Nephron progenitor cell (in vitro differentiated cells): Measurements from ENCODE around the gene AOC3.
A peak's percentile ranks its signal among the peaks of the same experiment; 100 is the strongest.

Source experiments
- DNase-seq: peaks from one replicate; pipeline ENCODE4 v3.0.0; 2021
- H3K27ac Mint-ChIP-seq: 2 replicates; pipeline ENCODE4 v1.8.0; 2021; ENCODE audit warnings: mild to moderate bottlenecking, moderate library complexity, mixed read lengths
- H3K27me3 Mint-ChIP-seq: 2 replicates; pipeline ENCODE4 v1.8.0; 2021; ENCODE audit warnings: mild to moderate bottlenecking, low read depth, mixed read lengths; ENCODE audit not compliant: poor library complexity
- H3K36me3 Mint-ChIP-seq: 2 replicates; pipeline ENCODE4 v1.8.0; 2021; ENCODE audit warnings: low read depth, mixed read lengths
- H3K4me1 Mint-ChIP-seq: 2 replicates; pipeline ENCODE4 v1.8.0; 2021; ENCODE audit warnings: mixed read lengths
- H3K4me3 Mint-ChIP-seq: 2 replicates; pipeline ENCODE4 v1.8.0; 2021; ENCODE audit warnings: mild to moderate bottlenecking, moderate library complexity, mixed read lengths
- H3K9me3 Mint-ChIP-seq: 2 replicates; pipeline ENCODE4 v1.8.0; 2021; ENCODE audit warnings: mild to moderate bottlenecking, moderate library complexity, mixed read lengths
- TF ChIP-seq, protein P1 (sequence below): fragments of 200-600 bp; sonication (generic); IDR thresholded peaks from 2 replicates; pipeline ENCODE4 v1.5.0; 2021; ENCODE audit warnings: antibody characterized with exemption

AOC3 gene, protein sequence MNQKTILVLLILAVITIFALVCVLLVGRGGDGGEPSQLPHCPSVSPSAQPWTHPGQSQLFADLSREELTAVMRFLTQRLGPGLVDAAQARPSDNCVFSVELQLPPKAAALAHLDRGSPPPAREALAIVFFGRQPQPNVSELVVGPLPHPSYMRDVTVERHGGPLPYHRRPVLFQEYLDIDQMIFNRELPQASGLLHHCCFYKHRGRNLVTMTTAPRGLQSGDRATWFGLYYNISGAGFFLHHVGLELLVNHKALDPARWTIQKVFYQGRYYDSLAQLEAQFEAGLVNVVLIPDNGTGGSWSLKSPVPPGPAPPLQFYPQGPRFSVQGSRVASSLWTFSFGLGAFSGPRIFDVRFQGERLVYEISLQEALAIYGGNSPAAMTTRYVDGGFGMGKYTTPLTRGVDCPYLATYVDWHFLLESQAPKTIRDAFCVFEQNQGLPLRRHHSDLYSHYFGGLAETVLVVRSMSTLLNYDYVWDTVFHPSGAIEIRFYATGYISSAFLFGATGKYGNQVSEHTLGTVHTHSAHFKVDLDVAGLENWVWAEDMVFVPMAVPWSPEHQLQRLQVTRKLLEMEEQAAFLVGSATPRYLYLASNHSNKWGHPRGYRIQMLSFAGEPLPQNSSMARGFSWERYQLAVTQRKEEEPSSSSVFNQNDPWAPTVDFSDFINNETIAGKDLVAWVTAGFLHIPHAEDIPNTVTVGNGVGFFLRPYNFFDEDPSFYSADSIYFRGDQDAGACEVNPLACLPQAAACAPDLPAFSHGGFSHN

DNA sequence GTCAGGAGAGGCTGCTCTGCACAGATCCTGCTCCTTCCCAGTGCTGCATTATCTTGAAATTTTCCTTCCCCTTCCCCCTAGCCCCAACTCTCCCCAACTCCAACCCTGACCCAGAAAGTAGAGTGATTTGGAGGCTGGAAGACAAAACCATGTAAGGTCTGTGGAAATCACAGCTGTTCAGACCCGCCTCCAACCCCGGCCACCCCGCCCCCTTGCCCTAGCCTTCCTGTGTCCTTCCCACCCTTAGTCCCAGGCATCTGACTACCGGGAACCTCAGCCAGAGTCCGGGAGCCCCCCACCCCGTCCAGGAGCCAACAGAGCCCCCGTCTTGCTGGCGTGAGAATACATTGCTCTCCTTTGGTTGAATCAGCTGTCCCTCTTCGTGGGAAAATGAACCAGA lies at the start of gene AOC3:
Gene AOC3, plus strand, starts transcription at position 246 of the 400 bp plus-strand sequence. Its CDS starts 145 bp downstream, at position 391.
- Mint-ChIP-seq H3K27me3 (peaks cover 5% of the 10 kb centered on the region), H3K4me3 (no peak within 1 kb of the TSS), H3K27ac (no peak within 1 kb of the TSS), H3K4me1 (peaks cover 22% of the 10 kb centered on the region), H3K36me3 (no peaks in the 10 kb centered on the region), H3K9me3 (no peaks in the 10 kb centered on the region)
- DNase-seq = peak; percentile 14
- TF ChIP-seq, protein P1, sequence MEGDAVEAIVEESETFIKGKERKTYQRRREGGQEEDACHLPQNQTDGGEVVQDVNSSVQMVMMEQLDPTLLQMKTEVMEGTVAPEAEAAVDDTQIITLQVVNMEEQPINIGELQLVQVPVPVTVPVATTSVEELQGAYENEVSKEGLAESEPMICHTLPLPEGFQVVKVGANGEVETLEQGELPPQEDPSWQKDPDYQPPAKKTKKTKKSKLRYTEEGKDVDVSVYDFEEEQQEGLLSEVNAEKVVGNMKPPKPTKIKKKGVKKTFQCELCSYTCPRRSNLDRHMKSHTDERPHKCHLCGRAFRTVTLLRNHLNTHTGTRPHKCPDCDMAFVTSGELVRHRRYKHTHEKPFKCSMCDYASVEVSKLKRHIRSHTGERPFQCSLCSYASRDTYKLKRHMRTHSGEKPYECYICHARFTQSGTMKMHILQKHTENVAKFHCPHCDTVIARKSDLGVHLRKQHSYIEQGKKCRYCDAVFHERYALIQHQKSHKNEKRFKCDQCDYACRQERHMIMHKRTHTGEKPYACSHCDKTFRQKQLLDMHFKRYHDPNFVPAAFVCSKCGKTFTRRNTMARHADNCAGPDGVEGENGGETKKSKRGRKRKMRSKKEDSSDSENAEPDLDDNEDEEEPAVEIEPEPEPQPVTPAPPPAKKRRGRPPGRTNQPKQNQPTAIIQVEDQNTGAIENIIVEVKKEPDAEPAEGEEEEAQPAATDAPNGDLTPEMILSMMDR = no peak

DNA sequence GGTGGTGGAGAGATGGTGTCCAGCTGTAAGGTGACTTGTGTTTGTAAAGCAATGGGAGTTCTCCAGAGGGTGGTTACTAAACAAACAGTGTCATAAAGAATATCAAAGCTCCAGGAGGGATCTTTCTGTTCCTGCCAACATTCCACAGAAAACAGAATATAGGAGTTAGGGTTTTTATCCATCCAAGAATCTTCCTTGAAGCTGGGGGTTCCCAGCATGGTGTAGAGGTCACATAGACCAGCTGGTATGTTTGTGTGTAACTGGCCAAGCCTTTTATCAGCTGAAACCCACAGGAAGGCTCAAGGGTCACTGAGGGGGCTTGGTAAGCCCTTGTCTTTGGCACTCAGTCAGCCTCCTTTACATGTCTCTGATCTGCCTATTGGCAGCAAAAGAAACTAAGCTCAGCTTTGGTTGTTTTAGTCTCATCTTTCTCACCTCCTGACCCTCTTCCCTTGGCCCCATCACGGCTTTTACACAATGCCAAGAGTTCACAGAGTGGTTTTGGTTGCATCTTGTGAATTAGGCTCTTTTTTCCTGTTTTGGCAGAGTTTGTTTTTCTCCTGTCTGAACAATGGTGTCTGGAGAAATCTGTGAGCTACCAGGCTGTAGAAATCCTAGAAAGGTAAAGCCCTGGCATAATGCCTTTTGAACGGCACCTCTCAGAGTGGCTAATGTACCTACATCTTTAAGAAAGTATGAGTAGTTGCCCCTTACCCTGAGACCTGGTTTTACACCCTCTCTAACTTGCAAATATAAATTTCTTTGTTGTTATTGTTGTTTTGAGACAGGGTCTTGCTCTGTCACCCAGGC lies 47.7 kb upstream of the AOC3 start:
- DNase-seq = peak; percentile 16
- peak overlapping the region; percentile 63 for H3K4me3 Mint-ChIP-seq
- H3K27me3 Mint-ChIP-seq = peaks cover 19% of the 10 kb centered on the region
- peak overlapping the region; percentile 99 for H3K27ac Mint-ChIP-seq
- TF ChIP-seq, protein P1 = no peak
- H3K36me3 Mint-ChIP-seq = peaks cover 6% of the 10 kb centered on the region
- peaks cover 55% of the 10 kb centered on the region for H3K4me1 Mint-ChIP-seq
- H3K9me3 Mint-ChIP-seq = peaks cover 5% of the 10 kb centered on the region

DNA sequence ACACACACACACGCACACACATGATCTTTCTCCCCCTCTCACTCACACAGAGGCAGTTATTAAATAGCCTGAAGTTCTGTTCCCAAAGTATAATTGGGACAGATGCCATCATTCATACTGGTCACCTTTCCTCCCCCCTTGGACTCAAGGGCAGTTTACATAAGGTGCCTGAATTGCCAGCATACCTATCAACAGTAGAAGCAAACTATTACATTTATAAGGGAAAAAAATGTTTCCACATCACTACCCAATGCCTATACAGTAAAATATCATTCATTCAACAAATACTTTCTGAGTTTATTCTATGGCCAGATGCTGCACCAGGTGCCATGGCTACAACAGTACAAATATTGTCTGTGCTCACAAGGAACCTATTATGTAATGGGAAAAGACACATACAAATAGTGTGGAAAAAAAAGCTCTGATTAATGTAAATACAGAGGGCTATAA lies 46.1 kb upstream of the AOC3 start:
- Mint-ChIP-seq H3K4me3 (peak overlapping the region; percentile 46), H3K9me3 (no peaks in the 10 kb centered on the region), H3K4me1 (peaks cover 55% of the 10 kb centered on the region), H3K36me3 (peaks cover 2% of the 10 kb centered on the region), H3K27me3 (peaks cover 15% of the 10 kb centered on the region), H3K27ac (peak overlapping the region; percentile 52)
- DNase-seq = no peak
- TF ChIP-seq, protein P1 = no peak

DNA sequence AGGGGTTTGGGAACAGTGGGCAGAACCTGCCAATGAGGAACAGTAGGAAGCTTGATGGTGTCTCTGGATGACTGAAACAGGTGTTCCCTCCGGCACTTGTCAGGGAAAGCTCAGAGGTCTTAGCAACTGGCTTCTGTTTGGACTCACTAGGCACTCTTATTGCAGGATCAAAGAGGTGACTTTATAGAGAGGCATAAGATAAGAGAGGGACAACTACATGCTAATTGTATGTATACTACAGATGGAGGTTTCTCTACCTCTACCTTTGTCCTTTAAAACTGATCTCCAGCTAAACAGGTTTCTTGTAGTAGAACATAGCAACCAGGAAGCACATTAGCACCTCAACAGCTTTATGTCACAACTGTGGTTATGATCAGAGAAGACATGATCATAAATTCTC lies 44.8 kb upstream of the AOC3 start:
- no peak for DNase-seq
- peaks cover 48% of the 10 kb centered on the region for H3K4me1 Mint-ChIP-seq
- H3K4me3 Mint-ChIP-seq = no peak overlapping the region
- H3K27ac Mint-ChIP-seq = no peak overlapping the region
- peaks cover 10% of the 10 kb centered on the region for H3K36me3 Mint-ChIP-seq
- TF ChIP-seq, protein P1 = no peak
- H3K27me3 Mint-ChIP-seq = peaks cover 4% of the 10 kb centered on the region
- H3K9me3 Mint-ChIP-seq = no peaks in the 10 kb centered on the region

DNA sequence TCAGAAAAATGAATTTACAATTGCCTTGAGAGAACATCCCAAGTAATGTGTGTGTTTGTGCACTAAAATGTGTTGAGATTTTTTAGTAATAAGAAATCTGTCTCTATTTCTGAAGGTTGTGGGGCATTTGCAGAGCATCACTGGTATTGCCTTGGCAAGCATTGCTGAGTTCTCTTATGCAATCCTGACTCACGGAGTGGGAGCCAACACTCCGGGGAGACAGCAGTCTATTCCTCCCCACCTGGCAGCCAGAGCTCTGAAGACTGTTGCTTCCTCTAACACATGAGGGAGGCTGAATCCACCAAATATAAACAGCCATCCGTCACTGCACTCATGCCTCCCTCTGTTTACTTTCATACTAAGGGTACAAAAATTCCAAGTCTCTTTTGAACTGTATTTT lies 41.7 kb upstream of the AOC3 start:
- peaks cover 26% of the 10 kb centered on the region for H3K36me3 Mint-ChIP-seq
- H3K4me1 Mint-ChIP-seq = peaks cover 18% of the 10 kb centered on the region
- H3K4me3 Mint-ChIP-seq = no peak overlapping the region
- TF ChIP-seq, protein P1 = no peak
- peak overlapping the region; percentile 47 for H3K27ac Mint-ChIP-seq
- no peak for DNase-seq
- H3K9me3 Mint-ChIP-seq = no peaks in the 10 kb centered on the region
- no peaks in the 10 kb centered on the region for H3K27me3 Mint-ChIP-seq
